Astrocyte of the cerebellum (primary cell): ENCODE results near the gene HOXD10.

Experiments used
- DNase-seq: peaks from one replicate; pipeline ENCODE4 v3.0.0-alpha.2; 2011; ENCODE audit warnings: low read depth
- H3K4me3 ChIP-seq: 2 replicates; pipeline ENCODE4 v1.5.1; 2011; ENCODE audit warnings: mild to moderate bottlenecking, low read depth, low read length, moderate library complexity
- CTCF ChIP-seq: IDR thresholded peaks from 2 replicates; pipeline ENCODE4 v1.5.1; 2012; ENCODE audit warnings: low read length, low read depth, moderate library complexity, mild to moderate bottlenecking; ENCODE audit errors: missing control alignments
- in situ Hi-C: cut with HindIII; loops from 2 replicates; pipeline ENCODE4 v1.10.0; 2017; ENCODE audit warnings: low sequenced_read_pairs

Gene HOXD10

GRCh38 chr2:176111309-176111663 lies 5.3 kb upstream of the HOXD10 start:
- in situ Hi-C loops = loop anchor here (25.0 kb wide), 1 partner anchor 1026 kb away; no protein-coding TSS in a partner anchor
- no peak for DNase-seq
- peak; percentile 66 for TF ChIP-seq CTCF
- H3K4me3 ChIP-seq = no peak overlapping the region

GRCh38 chr2:176111846-176112374 lies 4.7 kb upstream of the HOXD10 start:
- DNase-seq = no peak
- in situ Hi-C loops = loop anchor here (25.0 kb wide), 1 partner anchor 1025 kb away; no protein-coding TSS in a partner anchor
- TF ChIP-seq CTCF = no peak
- no peak overlapping the region for H3K4me3 ChIP-seq

- no peak overlapping the region for H3K4me3 ChIP-seq
- DNase-seq = no peak
- in situ Hi-C loops = loop anchor here (25.0 kb wide), 1 partner anchor 1025 kb away; no protein-coding TSS in a partner anchor
- TF ChIP-seq CTCF = no peak
Observed at GRCh38 chr2:176112375-176113302, 3.9 kb upstream of the HOXD10 start.

GRCh38 chr2:176114120-176114929 lies 2.3 kb upstream of the HOXD10 start:
- no peak for TF ChIP-seq CTCF
- DNase-seq = no peak
- no peak overlapping the region for H3K4me3 ChIP-seq

GRCh38 chr2:176114930-176115625 lies 1.5 kb upstream of the HOXD10 start:
- H3K4me3 ChIP-seq = no peak overlapping the region
- no peak for DNase-seq
- in situ Hi-C loops = loop anchor here (25.0 kb wide), 1 partner anchor 1022 kb away; no protein-coding TSS in a partner anchor
- no peak for TF ChIP-seq CTCF

More at GRCh38 chr2:176114120-176114929, 2.3 kb upstream of the HOXD10 start:
- in situ Hi-C loops = loop anchor here (25.0 kb wide), 1 partner anchor 1023 kb away; no protein-coding TSS in a partner anchor
